Esophagus muscularis mucosa (tissue), 4 donors: ENCODE measurements around the gene PIK3C2B. TPM values are rescaled to one million over a fixed set of nuclear protein-coding genes. Genes with fewer than 3 reads are reported as not detected.

ENCODE experiments used
- DNase-seq: peaks from one replicate; pipeline ENCODE4 v3.0.0-alpha.2; 2017; ENCODE audit errors: extremely low spot score
- H3K27ac ChIP-seq, 4 donors: fragments of 200-600 bp; sonication (generic); replicated peaks in 1 of 4; 1 replicate in 3 of 4; 2 replicates in 1 of 4; pipeline ENCODE4 v1.5.1; 2016 to 2019; ENCODE audit warnings: mild to moderate bottlenecking in 1 of 4
- H3K27me3 ChIP-seq, 4 donors: fragments of 200-600 bp; sonication (generic); one replicate each; pipeline versions ENCODE4 v1.5.1 to v1.6.0; 2016 to 2019
- H3K36me3 ChIP-seq, 4 donors: fragments of 200-600 bp; sonication (generic); one replicate each; pipeline ENCODE4 v1.5.1; 2016 to 2019
- H3K4me1 ChIP-seq, 4 donors: fragments of 200-600 bp; sonication (generic); one replicate each; pipeline ENCODE4 v1.5.1; 2016 to 2019
- H3K4me3 ChIP-seq, 4 donors: fragments of 200-600 bp; sonication (generic); 1 replicate in 2 of 4; 2 replicates in 2 of 4; pipeline ENCODE4 v1.5.1; 2016 to 2019; ENCODE audit warnings: mild to moderate bottlenecking in 4 of 4, moderate library complexity in 1 of 4
- H3K9me3 ChIP-seq, 4 donors: fragments of 200-600 bp; sonication (generic); 1 replicate in 3 of 4; 2 replicates in 1 of 4; pipeline ENCODE4 v1.5.1; 2016 to 2019
- CTCF ChIP-seq, 3 experiments: fragments of 200-600 bp in 2 of 3; fragments of 450-650 bp in 1 of 3; sonication (generic) in 2 of 3; IDR thresholded peaks; one replicate each; pipeline ENCODE4 v1.5.1; 2017 to 2019; ENCODE audit warnings: antibody characterized with exemption in 3 of 3, mild to moderate bottlenecking in 2 of 3, moderate library complexity in 1 of 3
- EP300 ChIP-seq: sonication (generic); formaldehyde crosslinking; IDR thresholded peaks from one replicate; pipeline ENCODE4 v1.6.1; 2017; ENCODE audit warnings: antibody characterized with exemption
- POLR2A ChIP-seq: fragments of 450-650 bp; IDR thresholded peaks from one replicate; pipeline ENCODE4 v1.6.1; 2017; ENCODE audit warnings: antibody characterized with exemption, moderate library complexity, mild to moderate bottlenecking, low read depth
- POLR2AphosphoS5 ChIP-seq, 2 donors: sonication (generic); formaldehyde crosslinking; IDR thresholded peaks; one replicate each; pipeline ENCODE4 v1.6.1; 2017; ENCODE audit warnings: antibody characterized with exemption in 2 of 2
- WGBS: methylation state at CpG from one replicate; pipeline ENCODE4 v1.1.5; 2018; 5-methylcytosine and 5-hydroxymethylcytosine counted together
- intact Hi-C: fragments of 100-400 bp; cut with DNase I; formaldehyde crosslinking; loops from one replicate; pipeline ENCODE4 v1.15.1; 2023
- total RNA-seq, 4 donors: library from RNA; depleted of rRNA; stranded (reverse); fragments of >200 nt; gene quantifications; one replicate each; pipeline versions ENCODE4 v1.1.0 to v1.2.1, GENCODE V29; 2016

PIK3C2B gene
- total RNA-seq, 4 donors from 2014 or later = 10.8 to 15.8 (median 13.6) TPM

DNA sequence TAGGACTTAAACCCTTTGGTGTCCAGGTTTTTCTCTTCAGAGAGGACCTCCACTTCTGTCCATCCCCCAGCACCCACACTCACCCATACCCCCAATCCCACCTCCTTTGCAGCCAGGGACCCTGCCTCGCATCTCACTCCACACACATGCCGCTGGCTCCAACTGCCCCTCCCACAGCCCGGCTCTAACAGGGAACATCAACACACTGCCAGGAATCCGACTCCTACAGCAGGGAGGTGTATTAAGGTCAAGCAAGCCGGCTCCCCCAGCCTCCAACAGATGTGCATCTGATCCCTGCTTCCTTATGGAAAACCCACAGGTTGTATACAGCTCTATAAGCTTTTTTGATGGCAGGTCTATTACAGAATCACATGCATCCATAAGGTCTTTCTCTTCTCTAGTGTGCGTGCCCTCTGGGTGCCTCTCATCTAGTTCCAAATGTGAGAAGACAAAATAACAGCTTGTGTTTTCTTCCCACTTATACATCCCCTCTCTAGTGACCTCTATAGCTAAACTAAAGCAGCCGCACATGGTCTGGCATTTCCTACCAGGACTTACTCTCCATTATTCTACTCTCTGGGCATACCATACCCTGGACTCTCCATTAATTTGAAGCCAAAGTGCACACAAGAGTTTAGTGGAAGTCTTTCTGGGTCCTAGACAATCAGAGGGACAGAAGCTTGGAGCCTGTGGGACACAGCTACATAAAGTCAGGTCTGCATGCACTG, 16.3 kb downstream of the PIK3C2B start:
- no peak for DNase-seq
- Histone ChIP-seq H3K36me3 (no peaks in the 10 kb centered on the region), H3K27me3 (no peaks in the 10 kb centered on the region), H3K4me3 (no peak overlapping the region), H3K27ac (no peak overlapping the region), H3K4me1 (peaks cover 78 to 82% (median 79%) of the 10 kb centered on the region in 4 donors), H3K9me3 (no peaks in the 10 kb centered on the region)
- 56% methylated on average over 7 of the region's 7 CpGs for WGBS
- TF ChIP-seq POLR2A = no peak
- no peak for TF ChIP-seq POLR2AphosphoS5 (IDR thresholded peaks at IDR 0.05)
- no peak for TF ChIP-seq CTCF (IDR thresholded peaks at IDR 0.05)
- TF ChIP-seq EP300 = no peak
- intact Hi-C loops = no loop called here

GRCh38 chr1:204477036-204477740, 17.4 kb downstream of the PIK3C2B start:
- Histone ChIP-seq H3K27me3 (no peaks in the 10 kb centered on the region), H3K9me3 (no peaks in the 10 kb centered on the region), H3K36me3 (no peaks in the 10 kb centered on the region), H3K4me3 (no peak overlapping the region), H3K27ac (no peak overlapping the region), H3K4me1 (peaks cover 69 to 71% (median 70%) of the 10 kb centered on the region in 4 donors)
- DNase-seq = no peak
- 52% methylated on average over 4 of the region's 5 CpGs for WGBS
- intact Hi-C loops = no loop called here
- TF ChIP-seq EP300 (no peak), CTCF (IDR thresholded peaks at IDR 0.05) (no peak), POLR2A (no peak), POLR2AphosphoS5 (IDR thresholded peaks at IDR 0.05) (no peak)

GRCh38 chr1:204476563-204476962, 18.0 kb downstream of the PIK3C2B start:
- intact Hi-C loops = no loop called here
- DNase-seq = no peak
- Histone ChIP-seq H3K4me1 (peaks cover 63 to 65% (median 64%) of the 10 kb centered on the region in 4 donors), H3K27ac (no peak overlapping the region), H3K4me3 (no peak overlapping the region), H3K27me3 (no peaks in the 10 kb centered on the region), H3K36me3 (no peaks in the 10 kb centered on the region), H3K9me3 (no peaks in the 10 kb centered on the region)
- 81% methylated on average over 5 of the region's 5 CpGs for WGBS
- TF ChIP-seq EP300 = no peak
- TF ChIP-seq CTCF (IDR thresholded peaks at IDR 0.05) = no peak
- TF ChIP-seq POLR2A = no peak
- TF ChIP-seq POLR2AphosphoS5 (IDR thresholded peaks at IDR 0.05) = no peak

DNA sequence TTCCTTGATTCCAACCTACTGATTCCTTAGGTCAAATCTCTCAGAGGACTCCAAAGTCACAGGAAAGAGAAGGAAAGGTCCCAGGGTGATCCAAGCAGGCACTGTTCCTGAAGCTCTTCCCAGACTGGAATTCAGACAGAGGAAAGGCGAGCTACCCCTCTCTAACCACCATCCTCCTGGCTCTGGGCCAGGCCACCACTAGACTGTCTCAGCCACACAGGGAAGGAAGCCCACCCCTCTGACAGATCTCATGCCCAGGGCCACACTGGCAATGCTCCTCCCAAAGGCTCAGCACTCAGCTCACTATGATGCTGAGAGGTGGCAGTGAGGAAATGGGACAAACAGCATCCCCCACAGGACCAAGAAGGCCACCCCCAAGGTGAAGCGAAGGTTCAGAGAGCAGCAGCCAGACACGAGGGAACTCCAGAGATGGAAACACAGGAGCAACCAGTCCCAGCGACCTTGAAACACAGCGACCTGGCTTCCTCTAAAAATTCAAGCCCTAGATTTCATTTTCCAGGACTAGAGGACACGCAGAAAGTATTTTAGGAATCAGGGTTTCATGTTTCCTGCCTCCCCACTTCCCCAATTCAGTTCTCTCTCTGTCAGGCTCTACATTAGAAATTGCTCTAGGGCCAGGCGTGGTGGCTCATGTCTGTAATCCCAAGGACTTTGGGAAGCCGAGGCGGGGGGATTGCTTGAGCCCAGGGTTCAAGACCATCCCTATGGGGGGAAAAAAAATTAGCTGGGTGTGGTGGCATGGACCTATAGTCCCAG, 18.8 kb downstream of the PIK3C2B start:
- TF ChIP-seq POLR2A = no peak
- no peak for TF ChIP-seq POLR2AphosphoS5 (IDR thresholded peaks at IDR 0.05)
- TF ChIP-seq EP300 = no peak
- no peak for TF ChIP-seq CTCF (IDR thresholded peaks at IDR 0.05)
- H3K4me1 ChIP-seq = peaks cover 56 to 57% (median 57%) of the 10 kb centered on the region in 4 donors

More for the DNA sequence above, 18.8 kb downstream of the PIK3C2B start:
- Histone ChIP-seq H3K36me3 (no peaks in the 10 kb centered on the region), H3K9me3 (no peaks in the 10 kb centered on the region), H3K4me3 (no peak overlapping the region), H3K27ac (peak overlapping the region in 1 of 4 donors; percentile 39), H3K27me3 (no peaks in the 10 kb centered on the region)
- intact Hi-C loops = no loop called here
- DNase-seq = no peak
- WGBS = 80% methylated on average over 9 of the region's 9 CpGs
